Panc1 (cell line): Measurements from ENCODE around the gene INSC. TPM values are rescaled to one million over a fixed set of nuclear protein-coding genes. Genes with fewer than 3 reads are reported as not detected.

Source experiments
- ATAC-seq: fragments of 200-7000 bp; cut with Tn5 transposase; 2 replicates; pipeline ENCODE4 v1.9.1; 2020; ENCODE audit warnings: mild to moderate bottlenecking, moderate library complexity
- BruUV-seq: library from RNA; stranded (reverse); fragments of 400-500 nt; replicated peaks from 2 replicates; lab custom pipeline; 2021; lab: Mats Ljungman, UMichigan
- CTCF ChIA-PET: fragments of 300-600 bp; sonication (Branson Sonifier 250); formaldehyde crosslinking; loops from one replicate; lab custom pipeline; 2022; ENCODE audit warnings: antibody characterized with exemption; lab: Charles Lee
- POLR2A ChIA-PET: fragments of 300-600 bp; sonication (Branson Sonifier 250); formaldehyde crosslinking; loops from one replicate; lab custom pipeline; 2022; ENCODE audit warnings: antibody characterized with exemption; lab: Charles Lee
- DNase-seq: peaks from one replicate; pipeline ENCODE4 v3.0.0-alpha.2; 2010; ENCODE audit warnings: low read depth, low spot score
- H3K27ac ChIP-seq: 2 replicates; pipeline ENCODE4 v1.5.1; 2011; ENCODE audit warnings: mild to moderate bottlenecking, low read length, inconsistent platforms
- H3K27me3 ChIP-seq: fragments of 200-500 bp; sonication (Bioruptor generic); 2 replicates; pipeline ENCODE4 v1.6.0; 2014; ENCODE audit warnings: low read length, inconsistent platforms; ENCODE audit not compliant: control insufficient read depth, insufficient read depth
- H3K36me3 ChIP-seq: fragments of 200-500 bp; sonication (Bioruptor generic); 2 replicates; pipeline ENCODE4 v1.5.1; 2014; ENCODE audit warnings: inconsistent platforms, mild to moderate bottlenecking, low read length, moderate library complexity; ENCODE audit not compliant: control insufficient read depth, insufficient read depth
- H3K4me1 ChIP-seq: 2 replicates; pipeline ENCODE4 v1.5.1; 2011; ENCODE audit warnings: inconsistent platforms, mild to moderate bottlenecking, low read length, moderate library complexity; ENCODE audit not compliant: control insufficient read depth, insufficient read depth
- H3K4me3 ChIP-seq, 2 experiments: 2 replicates each; pipeline ENCODE4 v1.5.1; 2011 to 2012; ENCODE audit warnings: low read depth in 2 of 2, low read length in 2 of 2, mild to moderate bottlenecking in 2 of 2, inconsistent platforms in 1 of 2, moderate library complexity in 1 of 2
- H3K9me3 ChIP-seq: fragments of 200-500 bp; sonication (Bioruptor generic); 2 replicates; pipeline ENCODE4 v1.5.1; 2014; ENCODE audit warnings: low read depth, mild to moderate bottlenecking, inconsistent platforms, low read length, moderate library complexity; ENCODE audit not compliant: control insufficient read depth, insufficient read depth
- POLR2AphosphoS5 ChIP-seq: IDR thresholded peaks from 2 replicates; pipeline ENCODE4 v1.6.1; 2012; ENCODE audit warnings: mild to moderate bottlenecking, low read depth, low read length, moderate library complexity
- SIN3A ChIP-seq: IDR thresholded peaks from 2 replicates; pipeline ENCODE4 v1.6.1; 2012; ENCODE audit warnings: low read depth, mild to moderate bottlenecking, low read length, moderate library complexity, borderline replicate concordance; ENCODE audit not compliant: insufficient read depth
- TCF7L2 ChIP-seq: IDR thresholded peaks from 2 replicates; pipeline ENCODE4 v1.6.1; 2011; ENCODE audit warnings: mild to moderate bottlenecking, low read depth, low read length, inconsistent platforms
- in situ Hi-C: cut with HindIII; loops from 2 replicates; pipeline ENCODE4 v1.10.0; 2016; ENCODE audit warnings: low sequenced_read_pairs, low pct_unique_long_range_greater_than_20kb
- intact Hi-C: fragments of 100-400 bp; cut with micrococcal nuclease; formaldehyde crosslinking; loops from one replicate; pipeline ENCODE4 v1.10.0; 2022; ENCODE audit not compliant: unreplicated experiment
- total RNA-seq: library from RNA; stranded (reverse); gene quantifications from one replicate; pipeline ENCODE4 v1.2.1, GENCODE V29; 2021; ENCODE audit not compliant: unreplicated experiment
- TF ChIP-seq, protein P1 (sequence below): fragments of 450-650 bp; IDR thresholded peaks from 2 replicates; pipeline ENCODE4 v1.5.1; 2017; ENCODE audit warnings: mild to moderate bottlenecking
- TF ChIP-seq, protein P2 (sequence below), 2 experiments: IDR thresholded peaks; 2 replicates each; pipeline ENCODE4 v1.6.1; 2011 to 2012; ENCODE audit warnings: low read depth in 2 of 2, control low read depth in 1 of 2, low read length in 1 of 2, mild to moderate bottlenecking in 1 of 2, moderate library complexity in 1 of 2; ENCODE audit not compliant: insufficient read depth in 1 of 2

Gene INSC
- total RNA-seq, 1 experiment from 2014 or later: 0.08 TPM

DNA sequence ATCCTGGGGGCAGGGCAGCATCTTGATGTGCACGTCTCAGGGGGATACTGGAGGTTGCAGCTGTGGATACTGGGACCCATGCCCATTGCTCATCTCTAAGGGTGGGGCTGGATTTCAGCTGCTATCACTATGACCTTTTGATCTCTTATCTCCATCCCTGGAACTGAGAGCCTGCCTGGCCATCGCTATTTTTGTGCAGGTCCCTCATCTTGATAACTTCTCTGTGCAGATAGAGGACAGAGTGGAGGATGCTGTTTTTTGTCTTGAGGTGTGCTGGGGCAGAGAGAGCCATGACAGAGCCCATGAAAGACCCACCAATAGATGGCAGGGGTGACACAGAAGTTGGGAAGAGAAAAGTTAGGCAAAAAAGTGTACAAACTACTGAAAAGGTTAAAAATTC lies 5.1 kb upstream of the INSC start:
- BruUV-seq: no TSS peak
- intact Hi-C loops: no loop called here

GRCh38 chr11:15111215-15111614 lies 3.5 kb upstream of the INSC start:
- Histone ChIP-seq H3K27me3 (peaks cover 5% of the 10 kb centered on the region; the same call in 1 of the 2 replicates), H3K9me3 (no peaks in the 10 kb centered on the region), H3K36me3 (no peaks in the 10 kb centered on the region), H3K27ac (no peak overlapping the region), H3K4me3 (no peak overlapping the region), H3K4me1 (no peaks in the 10 kb centered on the region)
- CTCF ChIA-PET: no interaction called here
- intact Hi-C loops: no loop called here
- DNase-seq: no peak
- in situ Hi-C loops: no loop called here
- ATAC-seq: no peak
- POLR2A ChIA-PET: no interaction called here
- BruUV-seq: no TSS peak
- no peak for TF ChIP-seq TCF7L2
- no peak for TF ChIP-seq SIN3A
- TF ChIP-seq POLR2AphosphoS5: no peak
- TF ChIP-seq, protein P1, sequence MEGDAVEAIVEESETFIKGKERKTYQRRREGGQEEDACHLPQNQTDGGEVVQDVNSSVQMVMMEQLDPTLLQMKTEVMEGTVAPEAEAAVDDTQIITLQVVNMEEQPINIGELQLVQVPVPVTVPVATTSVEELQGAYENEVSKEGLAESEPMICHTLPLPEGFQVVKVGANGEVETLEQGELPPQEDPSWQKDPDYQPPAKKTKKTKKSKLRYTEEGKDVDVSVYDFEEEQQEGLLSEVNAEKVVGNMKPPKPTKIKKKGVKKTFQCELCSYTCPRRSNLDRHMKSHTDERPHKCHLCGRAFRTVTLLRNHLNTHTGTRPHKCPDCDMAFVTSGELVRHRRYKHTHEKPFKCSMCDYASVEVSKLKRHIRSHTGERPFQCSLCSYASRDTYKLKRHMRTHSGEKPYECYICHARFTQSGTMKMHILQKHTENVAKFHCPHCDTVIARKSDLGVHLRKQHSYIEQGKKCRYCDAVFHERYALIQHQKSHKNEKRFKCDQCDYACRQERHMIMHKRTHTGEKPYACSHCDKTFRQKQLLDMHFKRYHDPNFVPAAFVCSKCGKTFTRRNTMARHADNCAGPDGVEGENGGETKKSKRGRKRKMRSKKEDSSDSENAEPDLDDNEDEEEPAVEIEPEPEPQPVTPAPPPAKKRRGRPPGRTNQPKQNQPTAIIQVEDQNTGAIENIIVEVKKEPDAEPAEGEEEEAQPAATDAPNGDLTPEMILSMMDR: no peak
- TF ChIP-seq, protein P2, sequence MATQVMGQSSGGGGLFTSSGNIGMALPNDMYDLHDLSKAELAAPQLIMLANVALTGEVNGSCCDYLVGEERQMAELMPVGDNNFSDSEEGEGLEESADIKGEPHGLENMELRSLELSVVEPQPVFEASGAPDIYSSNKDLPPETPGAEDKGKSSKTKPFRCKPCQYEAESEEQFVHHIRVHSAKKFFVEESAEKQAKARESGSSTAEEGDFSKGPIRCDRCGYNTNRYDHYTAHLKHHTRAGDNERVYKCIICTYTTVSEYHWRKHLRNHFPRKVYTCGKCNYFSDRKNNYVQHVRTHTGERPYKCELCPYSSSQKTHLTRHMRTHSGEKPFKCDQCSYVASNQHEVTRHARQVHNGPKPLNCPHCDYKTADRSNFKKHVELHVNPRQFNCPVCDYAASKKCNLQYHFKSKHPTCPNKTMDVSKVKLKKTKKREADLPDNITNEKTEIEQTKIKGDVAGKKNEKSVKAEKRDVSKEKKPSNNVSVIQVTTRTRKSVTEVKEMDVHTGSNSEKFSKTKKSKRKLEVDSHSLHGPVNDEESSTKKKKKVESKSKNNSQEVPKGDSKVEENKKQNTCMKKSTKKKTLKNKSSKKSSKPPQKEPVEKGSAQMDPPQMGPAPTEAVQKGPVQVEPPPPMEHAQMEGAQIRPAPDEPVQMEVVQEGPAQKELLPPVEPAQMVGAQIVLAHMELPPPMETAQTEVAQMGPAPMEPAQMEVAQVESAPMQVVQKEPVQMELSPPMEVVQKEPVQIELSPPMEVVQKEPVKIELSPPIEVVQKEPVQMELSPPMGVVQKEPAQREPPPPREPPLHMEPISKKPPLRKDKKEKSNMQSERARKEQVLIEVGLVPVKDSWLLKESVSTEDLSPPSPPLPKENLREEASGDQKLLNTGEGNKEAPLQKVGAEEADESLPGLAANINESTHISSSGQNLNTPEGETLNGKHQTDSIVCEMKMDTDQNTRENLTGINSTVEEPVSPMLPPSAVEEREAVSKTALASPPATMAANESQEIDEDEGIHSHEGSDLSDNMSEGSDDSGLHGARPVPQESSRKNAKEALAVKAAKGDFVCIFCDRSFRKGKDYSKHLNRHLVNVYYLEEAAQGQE (IDR thresholded peaks at IDR 0.05; ENCODE audit: insufficient read depth in 1 of 2, low read depth in 2 of 2, low read length in 1 of 2): no peak

More for the DNA sequence above, 5.1 kb upstream of the INSC start:
- CTCF ChIA-PET: no interaction called here
- DNase-seq: no peak
- Histone ChIP-seq H3K4me3 (no peak overlapping the region), H3K36me3 (no peaks in the 10 kb centered on the region), H3K9me3 (no peaks in the 10 kb centered on the region), H3K27ac (no peak overlapping the region), H3K4me1 (no peaks in the 10 kb centered on the region), H3K27me3 (peaks cover 5% of the 10 kb centered on the region; the same call in 1 of the 2 replicates)
- in situ Hi-C loops: no loop called here
- ATAC-seq: no peak
- TF ChIP-seq, protein P1: no peak
- no peak for TF ChIP-seq POLR2AphosphoS5
- no peak for TF ChIP-seq TCF7L2
- TF ChIP-seq, protein P2 (IDR thresholded peaks at IDR 0.05; ENCODE audit: insufficient read depth in 1 of 2, low read depth in 2 of 2, low read length in 1 of 2): no peak
- TF ChIP-seq SIN3A: no peak
- POLR2A ChIA-PET: no interaction called here
